GM10266 (cell line): Measurements from ENCODE around the gene MCM10.
"Not testable (repeated sequence)": the region's sequence is repeated elsewhere in the genome, so short reads cannot be mapped to it uniquely, and the experiment has no call there.

Experiments used
- DNase-seq: peaks from one replicate; pipeline ENCODE4 v3.0.0; 2012; ENCODE audit errors: extremely low spot score
- CTCF ChIP-seq: IDR thresholded peaks from 2 replicates; pipeline ENCODE4 v1.5.1; 2012; ENCODE audit warnings: mild to moderate bottlenecking, low read depth; ENCODE audit not compliant: control insufficient read depth, insufficient read depth; ENCODE audit errors: missing control alignments

The MCM10 gene

GRCh38 chr10:13238271-13239077 is 77.1 kb downstream of the MCM10 start:
- no peak for DNase-seq
- TF ChIP-seq CTCF = no peak

GRCh38 chr10:13239923-13240322 is 78.6 kb downstream of the MCM10 start:
- no peak for DNase-seq
- no peak for TF ChIP-seq CTCF

- TF ChIP-seq CTCF = no peak
- no peak for DNase-seq
These were observed 80.3 kb downstream of the MCM10 start for GRCh38 chr10:13241613-13242012.

GRCh38 chr10:13242260-13242659 is 80.9 kb downstream of the MCM10 start:
- not testable (repeated sequence) for DNase-seq

- DNase-seq = no peak
- TF ChIP-seq CTCF = no peak
These were observed 85.9 kb downstream of the MCM10 start for GRCh38 chr10:13247246-13247645.

- no peak for DNase-seq
- no peak for TF ChIP-seq CTCF
These were observed 86.4 kb downstream of the MCM10 start for GRCh38 chr10:13247784-13248183.

- TF ChIP-seq CTCF = no peak
- no peak for DNase-seq
These were observed 92.4 kb downstream of the MCM10 start for GRCh38 chr10:13253726-13254125.

GRCh38 chr10:13256627-13257026 is 95.3 kb downstream of the MCM10 start:
- TF ChIP-seq CTCF = no peak
- no peak for DNase-seq
